ENCODE data around the gene CYP4F8.
"Not testable (repeated sequence)": the region's sequence is repeated elsewhere in the genome, so short reads cannot be mapped to it uniquely, and the experiment has no call there.

CYP4F8 gene

DNA sequence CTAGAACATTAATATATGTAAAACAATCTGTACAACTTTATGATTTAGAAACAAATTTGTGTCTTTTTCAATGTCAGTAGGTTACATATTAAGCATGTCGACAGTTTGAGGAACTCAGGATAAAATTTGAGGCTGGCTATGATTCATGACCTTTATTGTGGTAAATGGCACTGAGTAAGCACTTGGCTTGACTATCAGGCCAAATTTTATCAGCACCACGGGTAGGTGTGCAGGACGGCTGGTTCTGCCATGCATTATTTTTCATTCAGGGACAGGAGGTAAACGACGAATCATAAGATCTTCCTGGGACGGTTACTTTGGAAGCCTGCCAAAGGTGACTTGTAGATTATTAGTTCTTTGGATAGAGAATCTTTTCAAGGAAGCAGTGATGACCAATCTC lies 19.9 kb upstream of the CYP4F8 start:
- no peak overlapping the region for H3K4me3 ChIP-seq (ENCODE audit: low read depth, low read length)
- in situ Hi-C loops (cut with HindIII; ENCODE audit: low sequenced_read_pairs): no loop called here
- no peak for DNase-seq (ENCODE audit: low read depth, low spot score)
- TF ChIP-seq, protein P1, sequence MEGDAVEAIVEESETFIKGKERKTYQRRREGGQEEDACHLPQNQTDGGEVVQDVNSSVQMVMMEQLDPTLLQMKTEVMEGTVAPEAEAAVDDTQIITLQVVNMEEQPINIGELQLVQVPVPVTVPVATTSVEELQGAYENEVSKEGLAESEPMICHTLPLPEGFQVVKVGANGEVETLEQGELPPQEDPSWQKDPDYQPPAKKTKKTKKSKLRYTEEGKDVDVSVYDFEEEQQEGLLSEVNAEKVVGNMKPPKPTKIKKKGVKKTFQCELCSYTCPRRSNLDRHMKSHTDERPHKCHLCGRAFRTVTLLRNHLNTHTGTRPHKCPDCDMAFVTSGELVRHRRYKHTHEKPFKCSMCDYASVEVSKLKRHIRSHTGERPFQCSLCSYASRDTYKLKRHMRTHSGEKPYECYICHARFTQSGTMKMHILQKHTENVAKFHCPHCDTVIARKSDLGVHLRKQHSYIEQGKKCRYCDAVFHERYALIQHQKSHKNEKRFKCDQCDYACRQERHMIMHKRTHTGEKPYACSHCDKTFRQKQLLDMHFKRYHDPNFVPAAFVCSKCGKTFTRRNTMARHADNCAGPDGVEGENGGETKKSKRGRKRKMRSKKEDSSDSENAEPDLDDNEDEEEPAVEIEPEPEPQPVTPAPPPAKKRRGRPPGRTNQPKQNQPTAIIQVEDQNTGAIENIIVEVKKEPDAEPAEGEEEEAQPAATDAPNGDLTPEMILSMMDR (IDR thresholded peaks at IDR 0.05; ENCODE audit: low read depth, low read length): no peak

DNA sequence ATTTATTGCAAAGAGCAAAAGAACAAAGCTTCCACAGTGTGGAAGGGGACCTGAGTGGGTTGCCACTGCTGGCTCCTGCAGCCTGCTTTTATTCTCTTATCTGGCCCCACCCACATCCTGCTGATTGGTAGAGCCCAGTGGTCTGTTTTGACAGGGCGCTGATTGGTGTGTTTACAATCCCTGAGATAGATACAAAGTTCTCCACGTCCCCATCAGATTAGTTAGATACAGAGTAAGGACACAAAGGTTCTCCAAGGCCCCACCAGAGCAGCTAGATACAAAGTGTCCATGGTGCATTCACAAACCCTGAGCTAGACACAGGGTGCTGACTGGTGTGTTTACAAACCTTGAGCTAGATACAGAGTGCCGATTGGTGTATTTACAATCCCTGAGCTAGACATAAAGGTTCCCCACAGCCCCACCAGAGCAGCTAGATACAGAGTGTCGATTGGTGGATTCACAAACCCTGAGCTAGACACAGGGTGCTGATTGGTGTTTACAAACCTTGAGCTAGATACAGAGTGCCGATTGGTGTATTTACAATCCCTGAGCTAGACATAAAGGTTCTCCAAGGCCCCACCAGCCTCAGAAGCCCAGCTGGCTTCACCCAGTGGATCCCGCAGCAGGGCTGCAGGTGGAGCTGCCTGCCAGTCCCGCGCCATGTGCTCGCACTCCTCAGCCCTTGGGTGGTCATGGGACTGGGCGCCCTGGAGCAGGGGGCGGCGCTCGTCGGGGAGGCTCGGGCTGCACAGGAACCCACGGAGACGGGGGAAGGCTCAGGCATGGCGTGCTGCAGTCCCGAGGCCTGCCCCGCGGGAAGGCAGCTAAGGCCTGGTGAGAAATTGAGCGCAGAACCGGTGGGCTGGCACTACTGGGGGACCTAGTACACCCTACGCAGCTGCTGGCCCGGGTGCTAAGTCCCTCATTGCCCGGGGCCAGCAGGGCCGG lies 6.8 kb upstream of the CYP4F8 start:
- in situ Hi-C loops (cut with HindIII; ENCODE audit: low sequenced_read_pairs); H3K4me3 ChIP-seq (ENCODE audit: low read depth, low read length); DNase-seq (ENCODE audit: low read depth, low spot score): not testable (repeated sequence)

DNA sequence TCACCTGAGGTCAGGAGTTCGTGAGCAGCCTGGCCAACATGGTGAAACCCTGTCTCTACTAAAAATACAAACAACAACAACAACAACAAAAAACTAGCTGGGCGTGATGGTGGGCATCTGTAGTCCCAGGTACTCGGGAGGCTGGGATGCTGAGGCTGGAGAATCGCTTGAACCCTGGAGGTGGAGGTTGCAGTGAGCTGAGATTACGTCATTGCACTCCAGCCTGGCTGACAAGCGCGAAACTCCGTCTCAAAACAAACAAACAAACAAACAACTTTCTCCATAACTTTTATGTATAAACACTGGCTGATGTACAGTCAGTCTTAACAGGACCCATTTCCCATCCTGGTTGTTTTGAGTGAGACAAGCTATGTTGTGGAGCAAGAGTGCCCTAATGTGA lies 5.8 kb upstream of the CYP4F8 start:
- TF ChIP-seq, protein P1 (IDR thresholded peaks at IDR 0.05; ENCODE audit: low read depth, low read length): no peak
- H3K4me3 ChIP-seq (ENCODE audit: low read depth, low read length): no peak overlapping the region
- in situ Hi-C loops (cut with HindIII; ENCODE audit: low sequenced_read_pairs): no loop called here
- no peak for DNase-seq (ENCODE audit: low read depth, low spot score)

DNA sequence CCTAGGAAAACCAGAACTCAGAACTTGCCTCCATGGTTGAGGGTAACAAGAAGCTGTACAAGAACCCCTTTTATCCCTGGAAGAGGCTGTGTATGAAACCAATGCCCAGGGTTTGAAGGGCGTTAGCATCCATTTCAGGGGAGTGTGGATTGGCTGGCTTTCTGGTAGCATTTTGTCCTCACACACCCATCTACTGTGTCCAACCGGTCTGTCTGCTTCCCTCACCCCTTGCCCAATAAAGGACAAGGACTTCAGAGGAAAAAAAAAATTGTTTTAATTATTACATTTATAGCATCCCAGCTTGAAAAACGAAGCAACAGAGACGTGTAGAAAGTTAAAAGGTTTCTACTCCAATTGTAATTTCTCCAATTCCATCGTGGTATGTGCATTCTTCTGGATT lies 2.7 kb upstream of the CYP4F8 start:
- no peak overlapping the region for H3K4me3 ChIP-seq (ENCODE audit: low read depth, low read length)
- DNase-seq (ENCODE audit: low read depth, low spot score): no peak
- in situ Hi-C loops (cut with HindIII; ENCODE audit: low sequenced_read_pairs): no loop called here
- TF ChIP-seq, protein P1 (IDR thresholded peaks at IDR 0.05; ENCODE audit: low read depth, low read length): no peak

DNA sequence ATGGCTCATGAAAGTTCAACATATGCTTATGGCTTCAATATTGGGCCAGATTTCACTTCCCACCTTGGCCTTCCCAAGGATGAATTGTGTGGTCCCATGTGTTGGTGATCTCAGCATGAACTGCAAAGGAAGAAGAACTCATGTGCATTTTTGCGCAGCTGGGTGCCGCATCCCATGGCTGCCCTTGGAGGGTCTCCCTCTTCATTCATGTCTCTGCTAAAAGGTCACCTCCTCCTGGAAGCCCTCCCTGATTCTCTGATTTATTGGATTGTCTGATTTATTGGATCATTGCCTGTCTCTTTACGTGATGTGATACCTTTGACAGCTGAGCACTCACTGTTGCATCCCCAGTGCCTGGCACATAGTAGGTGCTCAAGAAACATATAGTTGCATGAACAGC lies 1.7 kb upstream of the CYP4F8 start:
- no peak for DNase-seq (ENCODE audit: low read depth, low spot score)
- H3K4me3 ChIP-seq (ENCODE audit: low read depth, low read length): no peak overlapping the region
- TF ChIP-seq, protein P1 (IDR thresholded peaks at IDR 0.05; ENCODE audit: low read depth, low read length): no peak
- in situ Hi-C loops (cut with HindIII; ENCODE audit: low sequenced_read_pairs): no loop called here

DNA sequence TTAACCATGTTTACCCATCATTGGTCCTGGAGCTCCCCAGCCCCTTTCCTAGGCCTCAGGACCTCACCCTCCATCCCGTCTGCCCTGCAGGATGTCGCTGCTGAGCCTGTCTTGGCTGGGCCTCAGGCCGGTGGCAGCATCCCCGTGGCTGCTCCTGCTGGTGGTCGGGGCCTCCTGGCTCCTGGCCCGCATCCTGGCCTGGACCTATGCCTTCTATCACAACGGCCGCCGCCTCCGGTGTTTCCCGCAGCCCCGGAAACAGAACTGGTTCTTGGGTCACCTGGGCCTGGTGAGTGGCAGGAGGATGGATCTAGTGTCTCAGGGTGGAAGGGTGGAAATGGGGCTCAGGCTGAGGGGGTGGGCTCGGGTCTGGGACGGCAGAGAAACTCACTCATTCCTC lies 508 bp downstream of the CYP4F8 start:
- DNase-seq (ENCODE audit: low read depth, low spot score): no peak
- in situ Hi-C loops (cut with HindIII; ENCODE audit: low sequenced_read_pairs): no loop called here
- TF ChIP-seq, protein P1 (IDR thresholded peaks at IDR 0.05; ENCODE audit: low read depth, low read length): no peak
- H3K4me3 ChIP-seq (ENCODE audit: low read depth, low read length): no peak overlapping the region

DNA sequence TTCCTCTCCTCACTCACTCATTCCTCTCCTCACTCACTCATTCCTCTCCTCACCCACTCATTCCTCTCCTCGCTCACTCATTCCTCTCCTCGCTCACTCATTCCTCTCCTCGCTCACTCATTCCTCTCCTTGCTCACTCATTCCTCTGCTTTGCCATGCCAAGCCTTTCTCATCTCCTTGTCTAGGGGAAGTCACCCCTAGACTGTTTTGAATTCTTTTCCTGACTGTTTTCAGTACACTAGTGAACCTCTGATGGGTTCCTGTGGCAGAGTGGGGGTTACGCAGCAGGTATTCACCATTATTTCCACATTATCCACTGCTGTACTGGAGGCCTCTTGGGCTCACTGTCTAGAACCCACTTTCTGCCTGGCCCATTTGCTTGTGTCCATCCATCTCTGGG lies 1.2 kb downstream of the CYP4F8 start:
- in situ Hi-C loops (cut with HindIII; ENCODE audit: low sequenced_read_pairs): no loop called here
- no peak overlapping the region for H3K4me3 ChIP-seq (ENCODE audit: low read depth, low read length)
- no peak for DNase-seq (ENCODE audit: low read depth, low spot score)
- TF ChIP-seq, protein P1 (IDR thresholded peaks at IDR 0.05; ENCODE audit: low read depth, low read length): no peak
